Neuronal stem cell (in vitro differentiated cells): ENCODE data around the gene ESYT3.
"Not testable (repeated sequence)": the region's sequence is repeated elsewhere in the genome, so short reads cannot be mapped to it uniquely, and the experiment has no call there.

Experiments used
- DNase-seq: peaks from one replicate; pipeline ENCODE4 v3.0.0-alpha.2; 2013; ENCODE audit warnings: low spot score
- H2AFZ ChIP-seq: one replicate; pipeline ENCODE4 v1.6.1; 2013; ENCODE audit warnings: mild to moderate bottlenecking, low read length, inconsistent platforms
- H2AK5ac ChIP-seq: 2 replicates; pipeline ENCODE4 v1.6.1; 2013; ENCODE audit warnings: low read depth, mild to moderate bottlenecking, inconsistent platforms, low read length, moderate library complexity, mixed read lengths
- H2BK120ac ChIP-seq: 2 replicates; pipeline ENCODE4 v1.6.1; 2013; ENCODE audit warnings: low read depth, mild to moderate bottlenecking, inconsistent platforms, low read length, moderate library complexity, mixed read lengths
- H2BK12ac ChIP-seq: one replicate; pipeline ENCODE4 v1.6.1; 2013; ENCODE audit warnings: low read length, inconsistent platforms
- H2BK15ac ChIP-seq: 2 replicates; pipeline ENCODE4 v1.6.1; 2013; ENCODE audit warnings: mild to moderate bottlenecking, low read length, inconsistent platforms, mixed read lengths
- H2BK5ac ChIP-seq: one replicate; pipeline ENCODE4 v1.6.1; 2013; ENCODE audit warnings: inconsistent platforms, mild to moderate bottlenecking, low read length, moderate library complexity
- H3K14ac ChIP-seq: one replicate; pipeline ENCODE4 v1.6.1; 2013; ENCODE audit warnings: low read length, inconsistent platforms
- H3K18ac ChIP-seq: 2 replicates; pipeline ENCODE4 v1.6.1; 2013; ENCODE audit warnings: low read length, inconsistent platforms
- H3K23ac ChIP-seq: 2 replicates; pipeline ENCODE4 v1.6.1; 2013; ENCODE audit warnings: low read depth, mild to moderate bottlenecking, mixed read lengths, low read length, inconsistent platforms; ENCODE audit not compliant: poor library complexity
- H3K27ac ChIP-seq: replicated peaks from 3 replicates; pipeline ENCODE4 v1.5.1; 2013; ENCODE audit warnings: low read length, inconsistent platforms
- H3K27me3 ChIP-seq, 3 experiments: 2 replicates each; pipeline ENCODE4 v1.6.1; 2013; ENCODE audit warnings: low read length in 3 of 3, mild to moderate bottlenecking in 2 of 3, inconsistent platforms in 1 of 3, low read depth in 1 of 3, mixed read lengths in 1 of 3, moderate library complexity in 1 of 3; ENCODE audit not compliant: control insufficient read depth in 3 of 3, insufficient read depth in 3 of 3
- H3K36me3 ChIP-seq, 2 donors: replicated peaks in 1 of 2; 2 replicates each; pipeline ENCODE4 v1.6.1; 2013; ENCODE audit warnings: low read length in 2 of 2; ENCODE audit not compliant: control insufficient read depth in 2 of 2, insufficient read depth in 2 of 2
- H3K4ac ChIP-seq: 2 replicates; pipeline ENCODE4 v1.6.1; 2013; ENCODE audit warnings: inconsistent platforms, mild to moderate bottlenecking, low read length, moderate library complexity
- H3K4me1 ChIP-seq, 2 donors: 1 replicate in 1 of 2; 2 replicates in 1 of 2; pipeline ENCODE4 v1.6.1; 2013; ENCODE audit warnings: low read length in 2 of 2, low read depth in 1 of 2; ENCODE audit not compliant: control insufficient read depth in 2 of 2, insufficient read depth in 1 of 2
- H3K4me2 ChIP-seq: one replicate; pipeline ENCODE4 v1.6.1; 2013; ENCODE audit warnings: mild to moderate bottlenecking, low read length, inconsistent platforms; ENCODE audit not compliant: insufficient read depth, poor library complexity, severe bottlenecking
- H3K4me3 ChIP-seq, 2 donors: 2 replicates each; pipeline ENCODE4 v1.5.1; 2013; ENCODE audit warnings: low read length in 2 of 2, mild to moderate bottlenecking in 2 of 2, inconsistent platforms in 1 of 2, moderate library complexity in 1 of 2
- H3K79me1 ChIP-seq: one replicate; pipeline ENCODE4 v1.6.1; 2013; ENCODE audit warnings: low read depth, mild to moderate bottlenecking, inconsistent platforms, low read length, moderate library complexity
- H3K9ac ChIP-seq: one replicate; pipeline ENCODE4 v1.6.1; 2013; ENCODE audit warnings: mild to moderate bottlenecking, low read depth, low read length, inconsistent platforms; ENCODE audit not compliant: poor library complexity
- H3K9me3 ChIP-seq, 2 donors: replicated peaks in 1 of 2; 2 replicates each; pipeline versions ENCODE3 to v1.6.1; 2013; ENCODE audit warnings: low read length in 2 of 2, mild to moderate bottlenecking in 2 of 2, inconsistent platforms in 1 of 2, low read depth in 1 of 2, mixed read lengths in 1 of 2, moderate library complexity in 1 of 2; ENCODE audit not compliant: control insufficient read depth in 2 of 2, insufficient read depth in 1 of 2
- H4K8ac ChIP-seq: one replicate; pipeline ENCODE4 v1.6.1; 2013; ENCODE audit warnings: low read depth, mild to moderate bottlenecking, inconsistent platforms, low read length, moderate library complexity
- H4K91ac ChIP-seq: one replicate; pipeline ENCODE4 v1.6.1; 2013; ENCODE audit warnings: low read length, low read depth, mild to moderate bottlenecking, inconsistent platforms; ENCODE audit not compliant: poor library complexity
- WGBS, 2 donors: extraction: QIAGEN DNeasy Blood & Tissue Kit; methylation state at CpG; one replicate each; pipeline ENCODE4 v1.1.7; 2013; ENCODE audit warnings: missing lambda C conversion rate in 2 of 2, mixed read lengths in 1 of 2; ENCODE audit not compliant: insufficient read length in 2 of 2, insufficient replicate concordance in 1 of 2; ENCODE audit errors: extremely low coverage in 2 of 2; 5-methylcytosine and 5-hydroxymethylcytosine counted together

The ESYT3 gene

GRCh38 chr3:138509586-138509985, 75.2 kb downstream of the ESYT3 start:
- Histone ChIP-seq H3K9me3 (no peaks in the 10 kb centered on the region), H3K27ac (no peak overlapping the region), H3K4me1 (no peaks in the 10 kb centered on the region), H2BK12ac (no peak overlapping the region), H2BK5ac (no peak overlapping the region), H3K27me3 (no peaks in the 10 kb centered on the region), H4K91ac (no peak overlapping the region), H3K14ac (no peak overlapping the region), H2AK5ac (no peak overlapping the region), H3K4me2 (no peak overlapping the region), H3K9ac (no peak overlapping the region), H3K23ac (no peak overlapping the region), H3K18ac (no peak overlapping the region), H3K79me1 (no peaks in the 10 kb centered on the region), H3K4me3 (no peak overlapping the region), H3K4ac (no peak overlapping the region), H2BK120ac (no peak overlapping the region), H2AFZ (no peak overlapping the region), H4K8ac (no peak overlapping the region), H2BK15ac (no peak overlapping the region), H3K36me3 (no peaks in the 10 kb centered on the region)
- WGBS, 2 donors, result no CpG with 5 or more reads among the region's 2 CpGs
- DNase-seq, result no peak

- H4K91ac ChIP-seq, result no peak overlapping the region
- no peak overlapping the region for H3K14ac ChIP-seq
- H3K27ac ChIP-seq, result no peak overlapping the region
- H3K4ac ChIP-seq, result no peak overlapping the region
- H2BK120ac ChIP-seq, result no peak overlapping the region
- no peak overlapping the region for H3K4me3 ChIP-seq
- H3K4me1 ChIP-seq, result no peaks in the 10 kb centered on the region
- no peak overlapping the region for H2AFZ ChIP-seq
- DNase-seq, result no peak
- no peak overlapping the region for H4K8ac ChIP-seq
- H2BK5ac ChIP-seq, result no peak overlapping the region
- H2BK15ac ChIP-seq, result no peak overlapping the region
- H3K18ac ChIP-seq, result no peak overlapping the region
- H3K9me3 ChIP-seq, result peaks cover 0 to 2% of the 10 kb centered on the region in 2 donors
- no peak overlapping the region for H2AK5ac ChIP-seq
- H3K9ac ChIP-seq, result no peak overlapping the region
- no peak overlapping the region for H3K4me2 ChIP-seq
- H3K79me1 ChIP-seq, result no peaks in the 10 kb centered on the region
- H3K36me3 ChIP-seq, result no peaks in the 10 kb centered on the region
- no peaks in the 10 kb centered on the region for H3K27me3 ChIP-seq
- H3K23ac ChIP-seq, result no peak overlapping the region
- H2BK12ac ChIP-seq, result no peak overlapping the region
These were observed 77.5 kb downstream of the ESYT3 start for GRCh38 chr3:138511945-138512344.

- H3K14ac ChIP-seq, result no peak overlapping the region
- no CpG with 5 or more reads among the region's 2 CpGs for WGBS, 2 donors
- H2AK5ac ChIP-seq, result no peak overlapping the region
- H2AFZ ChIP-seq, result no peak overlapping the region
- H2BK5ac ChIP-seq, result no peak overlapping the region
- H3K18ac ChIP-seq, result no peak overlapping the region
- H3K27me3 ChIP-seq, result no peaks in the 10 kb centered on the region
- no peak overlapping the region for H2BK15ac ChIP-seq
- H3K9me3 ChIP-seq, result peaks cover 0 to 10% of the 10 kb centered on the region in 2 donors
- H4K8ac ChIP-seq, result no peak overlapping the region
- H4K91ac ChIP-seq, result no peak overlapping the region
- no peak overlapping the region for H3K4me2 ChIP-seq
- no peak overlapping the region for H3K4ac ChIP-seq
- no peak overlapping the region for H2BK120ac ChIP-seq
- H2BK12ac ChIP-seq, result no peak overlapping the region
- H3K27ac ChIP-seq, result no peak overlapping the region
- no peaks in the 10 kb centered on the region for H3K79me1 ChIP-seq
- no peaks in the 10 kb centered on the region for H3K4me1 ChIP-seq
- no peak overlapping the region for H3K23ac ChIP-seq
- H3K9ac ChIP-seq, result no peak overlapping the region
- DNase-seq, result no peak
- no peaks in the 10 kb centered on the region for H3K36me3 ChIP-seq
- H3K4me3 ChIP-seq, result no peak overlapping the region
These were observed 78.9 kb downstream of the ESYT3 start for GRCh38 chr3:138513090-138513843.

GRCh38 chr3:138521445-138521844, 87.0 kb downstream of the ESYT3 start:
- not testable (repeated sequence) for H3K27me3 ChIP-seq, H2AFZ ChIP-seq, H2BK5ac ChIP-seq, H3K18ac ChIP-seq, H3K4ac ChIP-seq, H2BK12ac ChIP-seq, DNase-seq, H2BK120ac ChIP-seq, H3K9ac ChIP-seq, H3K4me2 ChIP-seq, H3K4me3 ChIP-seq, H2AK5ac ChIP-seq, H3K9me3 ChIP-seq, H3K14ac ChIP-seq, H3K79me1 ChIP-seq, H4K8ac ChIP-seq, H3K23ac ChIP-seq, H3K4me1 ChIP-seq, H4K91ac ChIP-seq, H2BK15ac ChIP-seq, H3K27ac ChIP-seq, H3K36me3 ChIP-seq
- WGBS, 2 donors, result no CpG with 5 or more reads among the region's 23 CpGs
